GM12878 (cell line): ENCODE measurements around the gene GUCA1A.

Source experiments
- BHLHE40 ChIP-seq, 2 experiments: fragments of 450-650 bp in 1 of 2; IDR thresholded peaks; 2 replicates each; pipeline ENCODE4 v1.6.1; 2011 to 2017; ENCODE audit warnings: low read depth in 2 of 2, borderline replicate concordance in 1 of 2, improper control_type of control experiment in 1 of 2, low read length in 1 of 2, mild to moderate bottlenecking in 1 of 2
- CBFB ChIP-seq: IDR thresholded peaks from 2 replicates; pipeline ENCODE4 v1.6.1; 2016; ENCODE audit warnings: antibody characterized with exemption, low read depth
- EP300 ChIP-seq, 2 experiments: fragments of 150-350 bp in 1 of 2; IDR thresholded peaks; 2 replicates each; pipeline ENCODE4 v1.6.1; 2011 to 2012; ENCODE audit warnings: low read depth in 2 of 2, low read length in 2 of 2, borderline replicate concordance in 1 of 2, improper control_type of control experiment in 1 of 2, inconsistent platforms in 1 of 2; ENCODE audit not compliant: control insufficient read depth in 1 of 2
- JUNB ChIP-seq: IDR thresholded peaks from 2 replicates; pipeline ENCODE4 v1.6.1; 2016; ENCODE audit warnings: antibody characterized with exemption, mild to moderate bottlenecking
- JUND ChIP-seq: IDR thresholded peaks from 2 replicates; pipeline ENCODE4 v1.6.1; 2012; ENCODE audit warnings: low read depth, mild to moderate bottlenecking, low read length, improper control_type of control experiment, moderate library complexity
- POLR2AphosphoS5 ChIP-seq: IDR thresholded peaks from 2 replicates; pipeline ENCODE4 v1.6.1; 2011; ENCODE audit warnings: mild to moderate bottlenecking, low read length, inconsistent platforms
- RFX5 ChIP-seq: IDR thresholded peaks from 2 replicates; pipeline ENCODE4 v1.6.1; 2011; ENCODE audit warnings: low read depth, low read length, improper control_type of control experiment
- TAF1 ChIP-seq: IDR thresholded peaks from 2 replicates; pipeline ENCODE4 v1.6.1; 2011; ENCODE audit warnings: mild to moderate bottlenecking, low read depth, low read length, borderline replicate concordance
- TCF7 ChIP-seq: IDR thresholded peaks from 2 replicates; pipeline ENCODE4 v1.6.1; 2014; ENCODE audit warnings: antibody characterized with exemption, borderline replicate concordance
- ZNF24 ChIP-seq: fragments of 450-650 bp; IDR thresholded peaks from 2 replicates; pipeline ENCODE4 v1.6.1; 2017; ENCODE audit warnings: antibody characterized with exemption, mild to moderate bottlenecking
- ZNF384 ChIP-seq: IDR thresholded peaks from 2 replicates; pipeline ENCODE4 v1.6.1; 2012; ENCODE audit warnings: low read depth, mild to moderate bottlenecking, low read length, improper control_type of control experiment, borderline replicate concordance
- TF ChIP-seq, protein P1 (sequence below), 3 experiments: IDR thresholded peaks in 2 of 3; conservative IDR thresholded peaks in 1 of 3; 2 replicates each; pipeline ENCODE4 v1.5.1; 2011; ENCODE audit warnings: low read depth in 3 of 3, low read length in 3 of 3, mild to moderate bottlenecking in 3 of 3, control low read depth in 2 of 3, moderate library complexity in 2 of 3, inconsistent platforms in 1 of 3, mixed read lengths in 1 of 3; ENCODE audit not compliant: control insufficient read depth in 2 of 3, insufficient read depth in 1 of 3; ENCODE audit errors: extremely low read depth in 1 of 3

DNA sequence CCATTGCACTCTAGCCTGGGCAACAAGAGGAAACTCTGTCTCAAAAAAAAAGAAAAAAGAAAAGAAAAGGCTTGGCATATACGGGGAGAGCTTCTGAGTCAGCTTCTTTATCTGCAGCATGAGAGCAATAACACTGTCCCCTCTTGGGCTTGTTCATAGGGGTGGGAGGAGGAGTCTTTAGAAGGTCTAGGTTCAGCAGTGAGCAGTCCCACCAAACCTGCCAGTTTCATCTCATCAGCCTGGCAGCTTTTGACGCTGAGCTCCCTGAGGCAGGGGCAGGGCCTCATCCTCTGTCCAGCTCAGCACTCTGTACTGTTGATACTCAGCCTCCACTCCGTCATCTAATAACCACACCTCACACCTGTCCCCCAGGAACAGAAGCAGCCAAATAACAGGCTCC lies 25.1 kb upstream of the GUCA1A start:
- no peak for TF ChIP-seq TCF7
- TF ChIP-seq BHLHE40 (IDR thresholded peaks at IDR 0.05; ENCODE audit: borderline replicate concordance in 1 of 2, low read depth in 2 of 2, low read length in 1 of 2), result no peak
- TF ChIP-seq RFX5, result no peak
- TF ChIP-seq JUNB, result no peak
- TF ChIP-seq, protein P1, sequence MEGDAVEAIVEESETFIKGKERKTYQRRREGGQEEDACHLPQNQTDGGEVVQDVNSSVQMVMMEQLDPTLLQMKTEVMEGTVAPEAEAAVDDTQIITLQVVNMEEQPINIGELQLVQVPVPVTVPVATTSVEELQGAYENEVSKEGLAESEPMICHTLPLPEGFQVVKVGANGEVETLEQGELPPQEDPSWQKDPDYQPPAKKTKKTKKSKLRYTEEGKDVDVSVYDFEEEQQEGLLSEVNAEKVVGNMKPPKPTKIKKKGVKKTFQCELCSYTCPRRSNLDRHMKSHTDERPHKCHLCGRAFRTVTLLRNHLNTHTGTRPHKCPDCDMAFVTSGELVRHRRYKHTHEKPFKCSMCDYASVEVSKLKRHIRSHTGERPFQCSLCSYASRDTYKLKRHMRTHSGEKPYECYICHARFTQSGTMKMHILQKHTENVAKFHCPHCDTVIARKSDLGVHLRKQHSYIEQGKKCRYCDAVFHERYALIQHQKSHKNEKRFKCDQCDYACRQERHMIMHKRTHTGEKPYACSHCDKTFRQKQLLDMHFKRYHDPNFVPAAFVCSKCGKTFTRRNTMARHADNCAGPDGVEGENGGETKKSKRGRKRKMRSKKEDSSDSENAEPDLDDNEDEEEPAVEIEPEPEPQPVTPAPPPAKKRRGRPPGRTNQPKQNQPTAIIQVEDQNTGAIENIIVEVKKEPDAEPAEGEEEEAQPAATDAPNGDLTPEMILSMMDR (IDR thresholded peaks at IDR 0.05 in 2 of 3, conservative IDR thresholded peaks at IDR 0.05 in 1 of 3; ENCODE audit: control insufficient read depth in 2 of 3, extremely low read depth in 1 of 3, insufficient read depth in 1 of 3, low read depth in 3 of 3, low read length in 3 of 3), result no peak
- no peak for TF ChIP-seq CBFB
- TF ChIP-seq POLR2AphosphoS5, result no peak
- no peak for TF ChIP-seq ZNF384
- TF ChIP-seq EP300 (IDR thresholded peaks at IDR 0.05; ENCODE audit: borderline replicate concordance in 1 of 2, control insufficient read depth in 1 of 2, low read depth in 2 of 2, low read length in 2 of 2), result no peak
- no peak for TF ChIP-seq ZNF24
- no peak for TF ChIP-seq JUND
- no peak for TF ChIP-seq TAF1
